Muscle of leg (tissue), 11 donors: Measurements from ENCODE around the gene TRIP13. TPM values are rescaled to one million over a fixed set of nuclear protein-coding genes. Genes with fewer than 3 reads are reported as not detected.
"Not testable (repeated sequence)": the region's sequence is repeated elsewhere in the genome, so short reads cannot be mapped to it uniquely, and the experiment has no call there.

ENCODE experiments used
- DNase-seq: peaks from one replicate; pipeline ENCODE4 v3.0.0; 2013
- H3K27ac ChIP-seq: one replicate; pipeline ENCODE4 v1.5.1; 2013; ENCODE audit warnings: mild to moderate bottlenecking, low read length, control low read depth
- H3K27me3 ChIP-seq: one replicate; pipeline ENCODE4 v1.6.1; 2013; ENCODE audit warnings: low read length; ENCODE audit not compliant: control insufficient read depth, insufficient read depth
- H3K36me3 ChIP-seq: one replicate; pipeline ENCODE4 v1.6.1; 2013; ENCODE audit warnings: low read length; ENCODE audit not compliant: control insufficient read depth, insufficient read depth
- H3K4me1 ChIP-seq: one replicate; pipeline ENCODE4 v1.6.1; 2013; ENCODE audit warnings: low read length; ENCODE audit not compliant: control insufficient read depth, insufficient read depth
- H3K4me3 ChIP-seq: one replicate; pipeline ENCODE4 v1.5.1; 2013; ENCODE audit warnings: low read length, control low read depth
- H3K9me3 ChIP-seq: replicated peaks from 2 replicates; pipeline ENCODE4 v1.6.1; 2013; ENCODE audit warnings: low read depth, low read length; ENCODE audit not compliant: control insufficient read depth
- WGBS: methylation state at CpG from one replicate; pipeline ENCODE4 v1.1.5; 2013; ENCODE audit warnings: missing lambda C conversion rate; ENCODE audit not compliant: insufficient coverage; 5-methylcytosine and 5-hydroxymethylcytosine counted together
- polyA plus RNA-seq, 8 donors: library from polyadenylated mRNA; unstranded; fragments of 120-200 nt; gene quantifications; one replicate each; pipeline versions ENCODE4 v1.2.1 to v1.2.3, GENCODE V29; 2013; ENCODE audit warnings: inconsistent platforms in 1 of 8, low replicate concordance in 1 of 8; ENCODE audit not compliant: insufficient read length in 8 of 8, insufficient read depth in 1 of 8
- total RNA-seq: library from RNA; stranded (reverse); fragments of 120-200 nt; gene quantifications from one replicate; pipeline ENCODE4 v1.2.4, GENCODE V29; 2013

The TRIP13 gene
- total and polyA plus RNA-seq, 9 donors: 5.7 to 10.8 (median 8.1) TPM

GRCh38 chr5:935510-936084, 42.9 kb downstream of the TRIP13 start:
- no peak overlapping the region for H3K4me3 ChIP-seq

GRCh38 chr5:936149-937144, 43.8 kb downstream of the TRIP13 start:
- no peak overlapping the region for H3K4me3 ChIP-seq
- H3K4me1 ChIP-seq: no peaks in the 10 kb centered on the region
- WGBS: 87% methylated on average over 13 of the region's 19 CpGs
- H3K27me3 ChIP-seq: peaks cover 7% of the 10 kb centered on the region
- no peaks in the 10 kb centered on the region for H3K9me3 ChIP-seq
- DNase-seq: no peak
- no peak overlapping the region for H3K27ac ChIP-seq
- H3K36me3 ChIP-seq: no peaks in the 10 kb centered on the region

More at GRCh38 chr5:935510-936084, 42.9 kb downstream of the TRIP13 start:
- Histone ChIP-seq H3K9me3 (no peaks in the 10 kb centered on the region), H3K4me1 (no peaks in the 10 kb centered on the region), H3K27me3 (peaks cover 7% of the 10 kb centered on the region), H3K27ac (no peak overlapping the region), H3K36me3 (no peaks in the 10 kb centered on the region)
- WGBS: 75% methylated on average over 2 of the region's 5 CpGs
- DNase-seq: no peak

- H3K36me3 ChIP-seq: no peaks in the 10 kb centered on the region
- H3K27me3 ChIP-seq: peaks cover under 1% of the 10 kb centered on the region
- H3K4me3 ChIP-seq: no peak overlapping the region
- H3K4me1 ChIP-seq: no peaks in the 10 kb centered on the region
- H3K27ac ChIP-seq: no peak overlapping the region
- DNase-seq: no peak
- WGBS: 85% methylated on average over 14 of the region's 14 CpGs
- no peaks in the 10 kb centered on the region for H3K9me3 ChIP-seq
Observed at GRCh38 chr5:937151-937924, 44.7 kb downstream of the TRIP13 start.

- Histone ChIP-seq H3K27me3 (peaks cover 5% of the 10 kb centered on the region), H3K4me1 (peaks cover 12% of the 10 kb centered on the region), H3K4me3 (no peak overlapping the region), H3K27ac (no peak overlapping the region), H3K36me3 (no peaks in the 10 kb centered on the region), H3K9me3 (no peaks in the 10 kb centered on the region)
- WGBS: 83% methylated on average over 2 of the region's 7 CpGs
- DNase-seq: no peak
Observed at GRCh38 chr5:939368-939767, 46.7 kb downstream of the TRIP13 start.

GRCh38 chr5:940741-941140, 48.1 kb downstream of the TRIP13 start:
- not testable (repeated sequence) for H3K9me3 ChIP-seq, H3K27ac ChIP-seq, H3K4me3 ChIP-seq, H3K36me3 ChIP-seq, DNase-seq
- Histone ChIP-seq H3K27me3 (peaks cover 14% of the 10 kb centered on the region), H3K4me1 (peaks cover 16% of the 10 kb centered on the region)
- WGBS: no CpG with 5 or more reads among the region's 2 CpGs

GRCh38 chr5:943201-943917, 50.7 kb downstream of the TRIP13 start:
- WGBS: 73% methylated on average over 7 of the region's 11 CpGs
- no peak for DNase-seq
- H3K4me3 ChIP-seq: no peak overlapping the region
- H3K27ac ChIP-seq: no peak overlapping the region
- peaks cover 35% of the 10 kb centered on the region for H3K4me1 ChIP-seq
- H3K9me3 ChIP-seq: no peaks in the 10 kb centered on the region
- peaks cover 37% of the 10 kb centered on the region for H3K27me3 ChIP-seq
- no peaks in the 10 kb centered on the region for H3K36me3 ChIP-seq

- Histone ChIP-seq H3K27me3 (peaks cover 40% of the 10 kb centered on the region), H3K4me3 (no peak overlapping the region), H3K9me3 (no peaks in the 10 kb centered on the region), H3K36me3 (no peaks in the 10 kb centered on the region), H3K27ac (no peak overlapping the region), H3K4me1 (peaks cover 35% of the 10 kb centered on the region)
- no peak for DNase-seq
- 48% methylated on average over 7 of the region's 7 CpGs for WGBS
Observed at GRCh38 chr5:943918-944620, 51.4 kb downstream of the TRIP13 start.

GRCh38 chr5:944621-944927, 51.9 kb downstream of the TRIP13 start:
- no peak for DNase-seq
- Histone ChIP-seq H3K27me3 (peaks cover 40% of the 10 kb centered on the region), H3K36me3 (no peaks in the 10 kb centered on the region), H3K4me1 (peaks cover 35% of the 10 kb centered on the region), H3K4me3 (no peak overlapping the region), H3K9me3 (no peaks in the 10 kb centered on the region), H3K27ac (no peak overlapping the region)
- WGBS: 94% methylated on average over 6 of the region's 6 CpGs

GRCh38 chr5:944992-945685, 52.5 kb downstream of the TRIP13 start:
- Histone ChIP-seq H3K4me3 (no peak overlapping the region), H3K27me3 (peaks cover 40% of the 10 kb centered on the region)
- WGBS: 40% methylated on average over 8 of the region's 12 CpGs

More at GRCh38 chr5:944992-945685, 52.5 kb downstream of the TRIP13 start:
- H3K36me3 ChIP-seq: no peaks in the 10 kb centered on the region
- no peak overlapping the region for H3K27ac ChIP-seq
- no peaks in the 10 kb centered on the region for H3K9me3 ChIP-seq
- DNase-seq: no peak
- peaks cover 35% of the 10 kb centered on the region for H3K4me1 ChIP-seq
